Measurements from ENCODE around the gene C11orf71.

C11orf71 gene

DNA sequence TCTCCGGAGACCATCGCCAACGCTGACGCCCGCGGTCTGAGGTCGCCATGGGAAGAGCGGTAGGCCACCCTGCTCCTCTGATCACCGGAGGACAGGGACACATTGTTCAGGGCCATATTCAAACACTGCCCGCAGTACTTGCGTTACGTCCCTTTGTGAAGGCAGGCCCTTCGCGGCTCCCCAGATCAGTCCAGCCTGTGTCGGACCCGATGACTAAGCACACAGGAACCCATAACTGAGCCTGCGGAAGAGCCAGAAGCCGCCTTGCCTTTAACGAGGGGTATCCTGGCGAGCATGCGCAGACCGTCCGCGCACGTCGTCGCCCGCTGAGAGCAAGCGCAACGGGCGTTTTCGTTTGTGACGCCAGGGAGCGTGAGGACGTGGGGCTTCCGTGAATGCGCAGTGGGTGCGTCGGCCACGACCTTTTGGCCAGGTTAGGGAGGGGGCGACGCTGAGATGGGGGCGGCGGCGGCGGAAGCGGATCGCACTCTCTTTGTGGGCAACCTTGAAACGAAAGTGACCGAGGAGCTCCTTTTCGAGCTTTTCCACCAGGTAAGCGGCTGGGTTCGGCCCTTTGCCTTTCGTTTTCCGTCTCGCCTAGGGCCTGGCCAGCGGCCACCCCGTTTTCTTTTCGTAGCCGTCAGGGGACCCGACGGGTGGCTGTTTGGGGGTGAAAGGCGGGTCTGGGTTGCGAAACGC, at the start of gene C11orf71, which contains the start of gene RBM7:
Gene C11orf71 (minus strand): TSS at position 296 of the 699 bp plus-strand sequence. CDS start 180 bp downstream, at position 116.
Gene RBM7 (plus strand): TSS at position 451 of the 699 bp plus-strand sequence. CDS start 6 bp downstream, at position 457.
- peak within 1 kb of the TSS; percentile 80 for H3K27ac ChIP-seq
- TF ChIP-seq CTCF (IDR thresholded peaks at IDR 0.05): no peak
- TF ChIP-seq ZFX (IDR thresholded peaks at IDR 0.05; ENCODE audit: borderline replicate concordance): no peak

GRCh38 chr11:114449845-114450244, 49.5 kb upstream of the C11orf71 start:
- no peak for TF ChIP-seq CTCF (IDR thresholded peaks at IDR 0.05)
- no peak for TF ChIP-seq ZFX (IDR thresholded peaks at IDR 0.05; ENCODE audit: borderline replicate concordance)
- no peak overlapping the region for H3K27ac ChIP-seq

- TF ChIP-seq ZFX (IDR thresholded peaks at IDR 0.05; ENCODE audit: borderline replicate concordance) (no peak), CTCF (IDR thresholded peaks at IDR 0.05) (no peak)
- H3K27ac ChIP-seq: no peak overlapping the region
Observed at GRCh38 chr11:114448749-114449482, 48.6 kb upstream of the C11orf71 start.

DNA sequence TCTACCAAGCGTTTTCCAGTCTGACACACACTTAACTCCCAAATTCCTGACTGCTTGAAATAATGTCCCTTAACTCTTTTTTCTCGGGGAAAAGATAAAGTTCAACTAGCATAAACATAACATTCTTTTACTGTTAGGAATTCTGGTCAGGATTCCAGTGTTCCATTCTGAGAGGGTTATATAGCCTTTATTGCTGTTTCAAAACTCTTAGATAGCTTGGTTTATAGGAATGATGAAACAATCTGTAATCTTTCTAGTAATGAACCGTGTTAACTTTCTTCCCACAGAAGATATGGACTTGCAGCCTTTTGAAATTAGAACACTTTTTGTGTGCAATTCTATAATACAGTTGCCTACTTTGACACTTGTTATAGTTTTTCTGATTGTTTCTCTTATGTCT, 47.6 kb upstream of the C11orf71 start:
- no peak overlapping the region for H3K27ac ChIP-seq
- TF ChIP-seq ZFX (IDR thresholded peaks at IDR 0.05; ENCODE audit: borderline replicate concordance) (no peak), CTCF (IDR thresholded peaks at IDR 0.05) (no peak)

- H3K27ac ChIP-seq: no peak overlapping the region
- TF ChIP-seq CTCF (IDR thresholded peaks at IDR 0.05) (no peak), ZFX (IDR thresholded peaks at IDR 0.05; ENCODE audit: borderline replicate concordance) (no peak)
Observed at GRCh38 chr11:114447444-114447843, 47.1 kb upstream of the C11orf71 start.

DNA sequence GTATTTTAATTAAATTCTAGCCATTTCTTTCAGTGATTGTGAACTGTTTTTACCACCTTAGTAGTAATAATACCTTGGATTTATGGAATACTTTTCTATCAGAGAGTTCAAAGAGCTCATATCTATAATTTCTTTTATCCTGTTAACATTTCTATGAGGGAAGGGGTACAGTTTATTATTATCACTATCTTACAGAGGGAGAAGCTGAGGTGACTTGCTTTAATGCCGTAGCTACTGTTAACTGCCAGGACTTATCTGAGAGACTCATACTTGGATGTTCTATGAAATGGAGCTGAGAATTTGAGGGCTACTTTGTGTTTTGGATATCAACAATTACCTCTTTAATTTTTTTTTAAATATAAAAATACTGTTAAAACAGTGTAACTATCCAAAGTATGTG, 42.2 kb upstream of the C11orf71 start:
- no peak overlapping the region for H3K27ac ChIP-seq
- TF ChIP-seq ZFX (IDR thresholded peaks at IDR 0.05; ENCODE audit: borderline replicate concordance): no peak

DNA sequence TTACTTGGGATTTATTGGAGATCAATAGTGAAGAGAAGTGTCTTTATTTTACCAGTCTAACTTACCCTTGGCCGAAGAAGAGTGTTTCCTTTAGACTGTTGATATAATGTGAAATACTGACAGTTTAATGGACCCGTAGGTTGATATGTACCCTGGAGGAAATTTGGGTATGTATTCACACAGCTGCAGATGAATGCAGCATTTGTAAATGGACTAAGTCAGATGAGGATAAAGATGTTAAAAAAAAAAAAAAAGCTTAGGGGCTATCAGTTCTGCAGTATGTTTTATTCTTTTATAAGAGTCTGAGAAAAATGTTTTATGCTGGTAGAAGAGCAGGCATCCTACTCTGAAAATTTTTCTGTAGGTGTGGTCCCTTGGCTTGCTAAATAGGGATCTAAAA, 41.6 kb upstream of the C11orf71 start:
- no peak overlapping the region for H3K27ac ChIP-seq
- TF ChIP-seq CTCF (IDR thresholded peaks at IDR 0.05) (no peak), ZFX (IDR thresholded peaks at IDR 0.05; ENCODE audit: borderline replicate concordance) (no peak)
